Tibial nerve (tissue), 4 donors: Measurements from ENCODE around the gene NIF3L1. TPM values are rescaled to one million over a fixed set of nuclear protein-coding genes. Genes with fewer than 3 reads are reported as not detected.

Experiments used
- DNase-seq, 2 donors: peaks; one replicate each; pipeline ENCODE4 v3.0.0-alpha.2; 2019; ENCODE audit warnings: low spot score in 2 of 2
- H3K27ac ChIP-seq, 4 donors: fragments of 200-600 bp; sonication (generic) in 3 of 4; one replicate each; pipeline ENCODE4 v1.5.1; 2017 to 2019; ENCODE audit warnings: mild to moderate bottlenecking in 1 of 4
- H3K27me3 ChIP-seq, 2 donors: fragments of 200-600 bp; sonication (generic) in 1 of 2; one replicate each; pipeline versions ENCODE4 v1.5.1 to v1.6.0; 2017 to 2019
- H3K36me3 ChIP-seq, 3 donors: fragments of 200-600 bp; sonication (generic); one replicate each; pipeline ENCODE4 v1.5.1; 2018 to 2019
- H3K4me1 ChIP-seq, 4 donors: fragments of 200-600 bp; sonication (generic) in 3 of 4; one replicate each; pipeline ENCODE4 v1.5.1; 2017 to 2019
- H3K4me3 ChIP-seq, 4 donors: fragments of 200-600 bp; sonication (generic) in 3 of 4; one replicate each; pipeline ENCODE4 v1.5.1; 2017 to 2019; ENCODE audit warnings: mild to moderate bottlenecking in 1 of 4, moderate library complexity in 1 of 4
- H3K9me3 ChIP-seq, 4 donors: fragments of 200-600 bp; sonication (generic) in 3 of 4; one replicate each; pipeline ENCODE4 v1.5.1; 2017 to 2019
- CTCF ChIP-seq, 5 experiments: fragments of 200-600 bp in 3 of 5; fragments of 450-650 bp in 2 of 5; sonication (generic) in 3 of 5; IDR thresholded peaks; one replicate each; pipeline ENCODE4 v1.5.1; 2016 to 2019; ENCODE audit warnings: antibody characterized with exemption in 5 of 5, mild to moderate bottlenecking in 3 of 5, moderate library complexity in 2 of 5
- EP300 ChIP-seq, 2 donors: sonication (generic); formaldehyde crosslinking; IDR thresholded peaks; one replicate each; pipeline ENCODE4 v1.6.1; 2017; ENCODE audit warnings: antibody characterized with exemption in 2 of 2, mild to moderate bottlenecking in 1 of 2
- POLR2A ChIP-seq, 2 donors: fragments of 450-650 bp; IDR thresholded peaks; one replicate each; pipeline ENCODE4 v1.6.1; 2017; ENCODE audit warnings: antibody characterized with exemption in 2 of 2, mild to moderate bottlenecking in 2 of 2, moderate library complexity in 2 of 2
- WGBS, 2 donors: methylation state at CpG; one replicate each; pipeline ENCODE4 v1.1.5; 2018; 5-methylcytosine and 5-hydroxymethylcytosine counted together
- small RNA-seq: library from RNA; depleted of rRNA; stranded (forward); fragments of <200 nt; gene quantifications from one replicate; pipeline ENCODE3, GENCODE V24; 2016
- total RNA-seq, 4 donors: library from RNA; depleted of rRNA; stranded (reverse); fragments of >200 nt; gene quantifications; one replicate each; pipeline ENCODE4 v1.1.0, GENCODE V29; 2016

The NIF3L1 gene
- total RNA-seq, 4 donors from 2014 or later, result 17.5 to 38.5 (median 21.5) TPM

GRCh38 chr2:200950378-200950777 lies 61.2 kb downstream of the NIF3L1 start:
- Histone ChIP-seq H3K27ac (no peak overlapping the region), H3K36me3 (peaks cover 0 to 89% (median 3%) of the 10 kb centered on the region in 3 donors), H3K4me3 (no peak overlapping the region), H3K9me3 (no peaks in the 10 kb centered on the region), H3K27me3 (no peaks in the 10 kb centered on the region), H3K4me1 (no peaks in the 10 kb centered on the region)
- DNase-seq, result no peak
- TF ChIP-seq CTCF (IDR thresholded peaks at IDR 0.05), result no peak
- no peak for TF ChIP-seq POLR2A (IDR thresholded peaks at IDR 0.05)
- TF ChIP-seq EP300 (IDR thresholded peaks at IDR 0.05), result no peak
- WGBS, 2 donors, result 76 to 77% methylated on average over 3 of the region's 3 CpGs

Small RNA genes lying within 50 kb of the gene (small RNA-seq; reads per million reads assigned to genes)
- gene RF00019, result not detected
- not detected for gene RNA5SP115
- not detected for gene RNU6-312P
- gene RNU6-762P, result not detected

Other genes starting within 250 kb of the NIF3L1 start
- gene BZW1, start 77.5 kb upstream of the NIF3L1 start, total RNA-seq, result 100 to 1,000 TPM; 179 to 285 (median 244) TPM
- 100 to 1,000 TPM; 141 to 336 (median 261) TPM for gene CLK1, start 24.7 kb upstream of the NIF3L1 start, total RNA-seq
- gene PPIL3, start 294 bp upstream of the NIF3L1 start, total RNA-seq, result 100 to 1,000 TPM in 1 of 4 donors, 10 to 100 TPM in 3; 24.6 to 119 (median 30.3) TPM
- gene ORC2, start 74.3 kb downstream of the NIF3L1 start, total RNA-seq, result 10 to 100 TPM; 17.8 to 32.3 (median 20.1) TPM
- 10 to 100 TPM; 17.3 to 27.9 (median 18.6) TPM for gene HYCC2, start 182.3 kb downstream of the NIF3L1 start, total RNA-seq
- gene NDUFB3, start 182.6 kb downstream of the NIF3L1 start, total RNA-seq, result 10 to 100 TPM; 30.8 to 55.7 (median 52.1) TPM
- 100 to 1,000 TPM; 158 to 284 (median 220) TPM for gene CFLAR, start 226.8 kb downstream of the NIF3L1 start, total RNA-seq